ENCODE measurements around the gene ITPR1. TPM values are rescaled to one million over a fixed set of nuclear protein-coding genes. Genes with fewer than 3 reads are reported as not detected.

Gene ITPR1
- total and polyA plus RNA-seq, 10 of the 15 experiments (the other 5 are each of a cell fraction or from before 2014, with no cell fraction given) = 12.2 to 239 (median 28.4) TPM

DNA sequence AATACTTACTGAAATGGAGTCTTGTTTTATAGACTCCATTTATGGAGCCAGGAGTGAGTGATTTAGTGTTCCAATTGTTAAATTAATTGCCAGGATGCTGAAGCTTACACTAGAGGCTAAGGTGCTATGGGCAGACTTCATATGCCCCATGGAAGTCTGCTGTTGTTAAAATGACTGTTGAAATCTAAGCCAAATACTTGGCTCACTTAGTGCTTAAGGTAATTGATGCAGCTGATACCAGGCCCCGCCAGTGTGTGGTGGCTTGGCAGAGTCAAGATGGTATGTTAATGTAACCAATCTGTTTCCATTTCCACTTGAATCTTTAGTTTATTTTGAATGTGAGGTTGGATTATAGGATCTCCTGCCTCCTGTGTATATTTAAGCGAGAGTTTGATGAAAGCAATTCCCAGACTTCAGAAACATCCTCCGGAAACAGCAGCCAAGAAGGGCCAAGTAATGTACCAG, 187.1 kb downstream of the ITPR1 start:
- in situ Hi-C loops (cut with MboI) (no loop called here), intact Hi-C loops (cut with micrococcal nuclease; ENCODE audit: unreplicated experiment) (no loop called here)
- ChIA-PET RAD21 (ENCODE audit: unreplicated experiment) (no interaction called here), POLR2A (no interaction called here), SMC1A (ENCODE audit: uncharacterized antibody, unreplicated experiment) (interaction anchor here (1.3 kb wide), 1 partner anchor 11 kb away, joined by 4 read pairs; no protein-coding TSS in a partner anchor), CTCF (interaction anchor here (2.2 kb wide), 1 partner anchor 11 kb away, joined by 6 read pairs; no protein-coding TSS in a partner anchor)
- Histone ChIP-seq H2AFZ (ENCODE audit: control insufficient read depth, low read depth, low read length) (no peak overlapping the region), H3K9ac (ENCODE audit: control insufficient read depth, insufficient read depth, low read length) (no peak overlapping the region), H4K20me1 (ENCODE audit: control insufficient read depth, insufficient read depth) (no peaks in the 10 kb centered on the region), H3K36me3 (ENCODE audit: control insufficient read depth in 2 of 2, insufficient read depth in 2 of 2, low read length in 1 of 2) (peaks cover 9 to 16% of the 10 kb centered on the region in 2 experiments), H3K79me2 (ENCODE audit: control insufficient read depth, insufficient read depth, low read length) (no peaks in the 10 kb centered on the region), H3K27me3 (replicated peaks in 1 of 2; ENCODE audit: control insufficient read depth in 2 of 2, insufficient read depth in 2 of 2, low read length in 1 of 2) (no peaks in the 10 kb centered on the region), H3K9me3 (replicated peaks; ENCODE audit: control insufficient read depth, insufficient read depth, low read length) (no peaks in the 10 kb centered on the region), H3K4me2 (ENCODE audit: control insufficient read depth, insufficient read depth) (no peak overlapping the region), H3K4me1 (ENCODE audit: control insufficient read depth, insufficient read depth, low read length) (no peaks in the 10 kb centered on the region), H3K4me3 (no peak overlapping the region), H3K27ac (ENCODE audit: control insufficient read depth, insufficient read depth) (no peak overlapping the region)
- no TSS peak for BruUV-seq (replicated peaks)
- ATAC-seq (no peak), DNase-seq (ENCODE audit: low read depth, low spot score) (no peak), FAIRE-seq (no peak)
- WGBS (ENCODE audit: insufficient coverage, insufficient replicate concordance, low lambda C conversion rate, missing lambda C conversion rate) = 100% methylated on average over 3 of the region's 3 CpGs
- TF ChIP-seq BMI1 (IDR thresholded peaks at IDR 0.05; ENCODE audit: borderline replicate concordance) (no peak), SUPT20H (IDR thresholded peaks at IDR 0.05; ENCODE audit: borderline replicate concordance, control insufficient read depth, low read depth, low read length) (no peak), MYC (IDR thresholded peaks at IDR 0.05; ENCODE audit: insufficient read depth, insufficient read length, insufficient replicate concordance, low read length, severe bottlenecking) (no peak), NBN (IDR thresholded peaks at IDR 0.05) (no peak), SUZ12 (IDR thresholded peaks at IDR 0.05; ENCODE audit: unreplicated experiment) (no peak), DPF2 (IDR thresholded peaks at IDR 0.05) (no peak), ESRRA (IDR thresholded peaks at IDR 0.05; ENCODE audit: low read length) (no peak), HDAC2 (IDR thresholded peaks at IDR 0.05) (no peak)
- TF ChIP-seq, protein P1, sequence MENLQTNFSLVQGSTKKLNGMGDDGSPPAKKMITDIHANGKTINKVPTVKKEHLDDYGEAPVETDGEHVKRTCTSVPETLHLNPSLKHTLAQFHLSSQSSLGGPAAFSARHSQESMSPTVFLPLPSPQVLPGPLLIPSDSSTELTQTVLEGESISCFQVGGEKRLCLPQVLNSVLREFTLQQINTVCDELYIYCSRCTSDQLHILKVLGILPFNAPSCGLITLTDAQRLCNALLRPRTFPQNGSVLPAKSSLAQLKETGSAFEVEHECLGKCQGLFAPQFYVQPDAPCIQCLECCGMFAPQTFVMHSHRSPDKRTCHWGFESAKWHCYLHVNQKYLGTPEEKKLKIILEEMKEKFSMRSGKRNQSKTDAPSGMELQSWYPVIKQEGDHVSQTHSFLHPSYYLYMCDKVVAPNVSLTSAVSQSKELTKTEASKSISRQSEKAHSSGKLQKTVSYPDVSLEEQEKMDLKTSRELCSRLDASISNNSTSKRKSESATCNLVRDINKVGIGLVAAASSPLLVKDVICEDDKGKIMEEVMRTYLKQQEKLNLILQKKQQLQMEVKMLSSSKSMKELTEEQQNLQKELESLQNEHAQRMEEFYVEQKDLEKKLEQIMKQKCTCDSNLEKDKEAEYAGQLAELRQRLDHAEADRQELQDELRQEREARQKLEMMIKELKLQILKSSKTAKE (IDR thresholded peaks at IDR 0.05; ENCODE audit: low read depth, poor library complexity, severe bottlenecking) = no peak
- TF ChIP-seq, protein P2, sequence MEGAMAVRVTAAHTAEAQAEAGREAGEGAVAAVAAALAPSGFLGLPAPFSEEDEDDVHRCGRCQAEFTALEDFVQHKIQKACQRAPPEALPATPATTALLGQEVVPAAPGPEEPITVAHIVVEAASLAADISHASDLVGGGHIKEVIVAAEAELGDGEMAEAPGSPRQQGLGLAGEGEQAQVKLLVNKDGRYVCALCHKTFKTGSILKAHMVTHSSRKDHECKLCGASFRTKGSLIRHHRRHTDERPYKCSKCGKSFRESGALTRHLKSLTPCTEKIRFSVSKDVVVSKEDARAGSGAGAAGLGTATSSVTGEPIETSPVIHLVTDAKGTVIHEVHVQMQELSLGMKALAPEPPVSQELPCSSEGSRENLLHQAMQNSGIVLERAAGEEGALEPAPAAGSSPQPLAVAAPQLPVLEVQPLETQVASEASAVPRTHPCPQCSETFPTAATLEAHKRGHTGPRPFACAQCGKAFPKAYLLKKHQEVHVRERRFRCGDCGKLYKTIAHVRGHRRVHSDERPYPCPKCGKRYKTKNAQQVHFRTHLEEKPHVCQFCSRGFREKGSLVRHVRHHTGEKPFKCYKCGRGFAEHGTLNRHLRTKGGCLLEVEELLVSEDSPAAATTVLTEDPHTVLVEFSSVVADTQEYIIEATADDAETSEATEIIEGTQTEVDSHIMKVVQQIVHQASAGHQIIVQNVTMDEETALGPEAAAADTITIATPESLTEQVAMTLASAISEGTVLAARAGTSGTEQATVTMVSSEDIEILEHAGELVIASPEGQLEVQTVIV (IDR thresholded peaks at IDR 0.05; ENCODE audit: borderline replicate concordance, partially characterized antibody) = no peak
- TF ChIP-seq, protein P3, sequence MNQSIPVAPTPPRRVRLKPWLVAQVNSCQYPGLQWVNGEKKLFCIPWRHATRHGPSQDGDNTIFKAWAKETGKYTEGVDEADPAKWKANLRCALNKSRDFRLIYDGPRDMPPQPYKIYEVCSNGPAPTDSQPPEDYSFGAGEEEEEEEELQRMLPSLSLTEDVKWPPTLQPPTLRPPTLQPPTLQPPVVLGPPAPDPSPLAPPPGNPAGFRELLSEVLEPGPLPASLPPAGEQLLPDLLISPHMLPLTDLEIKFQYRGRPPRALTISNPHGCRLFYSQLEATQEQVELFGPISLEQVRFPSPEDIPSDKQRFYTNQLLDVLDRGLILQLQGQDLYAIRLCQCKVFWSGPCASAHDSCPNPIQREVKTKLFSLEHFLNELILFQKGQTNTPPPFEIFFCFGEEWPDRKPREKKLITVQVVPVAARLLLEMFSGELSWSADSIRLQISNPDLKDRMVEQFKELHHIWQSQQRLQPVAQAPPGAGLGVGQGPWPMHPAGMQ (IDR thresholded peaks at IDR 0.05; ENCODE audit: borderline replicate concordance) = no peak
- TF ChIP-seq, protein P4, sequence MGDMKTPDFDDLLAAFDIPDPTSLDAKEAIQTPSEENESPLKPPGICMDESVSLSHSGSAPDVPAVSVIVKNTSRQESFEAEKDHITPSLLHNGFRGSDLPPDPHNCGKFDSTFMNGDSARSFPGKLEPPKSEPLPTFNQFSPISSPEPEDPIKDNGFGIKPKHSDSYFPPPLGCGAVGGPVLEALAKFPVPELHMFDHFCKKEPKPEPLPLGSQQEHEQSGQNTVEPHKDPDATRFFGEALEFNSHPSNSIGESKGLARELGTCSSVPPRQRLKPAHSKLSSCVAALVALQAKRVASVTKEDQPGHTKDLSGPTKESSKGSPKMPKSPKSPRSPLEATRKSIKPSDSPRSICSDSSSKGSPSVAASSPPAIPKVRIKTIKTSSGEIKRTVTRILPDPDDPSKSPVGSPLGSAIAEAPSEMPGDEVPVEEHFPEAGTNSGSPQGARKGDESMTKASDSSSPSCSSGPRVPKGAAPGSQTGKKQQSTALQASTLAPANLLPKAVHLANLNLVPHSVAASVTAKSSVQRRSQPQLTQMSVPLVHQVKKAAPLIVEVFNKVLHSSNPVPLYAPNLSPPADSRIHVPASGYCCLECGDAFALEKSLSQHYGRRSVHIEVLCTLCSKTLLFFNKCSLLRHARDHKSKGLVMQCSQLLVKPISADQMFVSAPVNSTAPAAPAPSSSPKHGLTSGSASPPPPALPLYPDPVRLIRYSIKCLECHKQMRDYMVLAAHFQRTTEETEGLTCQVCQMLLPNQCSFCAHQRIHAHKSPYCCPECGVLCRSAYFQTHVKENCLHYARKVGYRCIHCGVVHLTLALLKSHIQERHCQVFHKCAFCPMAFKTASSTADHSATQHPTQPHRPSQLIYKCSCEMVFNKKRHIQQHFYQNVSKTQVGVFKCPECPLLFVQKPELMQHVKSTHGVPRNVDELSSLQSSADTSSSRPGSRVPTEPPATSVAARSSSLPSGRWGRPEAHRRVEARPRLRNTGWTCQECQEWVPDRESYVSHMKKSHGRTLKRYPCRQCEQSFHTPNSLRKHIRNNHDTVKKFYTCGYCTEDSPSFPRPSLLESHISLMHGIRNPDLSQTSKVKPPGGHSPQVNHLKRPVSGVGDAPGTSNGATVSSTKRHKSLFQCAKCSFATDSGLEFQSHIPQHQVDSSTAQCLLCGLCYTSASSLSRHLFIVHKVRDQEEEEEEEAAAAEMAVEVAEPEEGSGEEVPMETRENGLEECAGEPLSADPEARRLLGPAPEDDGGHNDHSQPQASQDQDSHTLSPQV (IDR thresholded peaks at IDR 0.05) = no peak

Measured in GM12878 (cell line).